ENCODE measurements around the gene MRPL41. TPM values are rescaled to one million over a fixed set of nuclear protein-coding genes. Genes with fewer than 3 reads are reported as not detected.
"Not testable (repeated sequence)": the region's sequence is repeated elsewhere in the genome, so short reads cannot be mapped to it uniquely, and the experiment has no call there.

The MRPL41 gene
- total and polyA plus RNA-seq, 11 donors: 118 to 847 (median 196) TPM

GRCh38 chr9:137516144-137516917 is 35.3 kb upstream of the MRPL41 start:
- DNase-seq: no peak
- Histone ChIP-seq H3K27me3 (no peaks in the 10 kb centered on the region), H3K4me1 (no peaks in the 10 kb centered on the region), H3K4me3 (no peak overlapping the region), H3K27ac (no peak overlapping the region), H3K36me3 (peaks cover 0 to 8% (median 0%) of the 10 kb centered on the region in 9 donors), H3K9me3 (no peaks in the 10 kb centered on the region)
- no peak for TF ChIP-seq CTCF (IDR thresholded peaks at IDR 0.05)
- TF ChIP-seq POLR2A (IDR thresholded peaks at IDR 0.05): no peak
- ATAC-seq: no peak
- 81 to 93% (median 87%) methylated on average over 8 to 10 of the region's 10 CpGs for WGBS, 4 donors
- intact Hi-C loops (cut with DNase I): no loop called here

DNA sequence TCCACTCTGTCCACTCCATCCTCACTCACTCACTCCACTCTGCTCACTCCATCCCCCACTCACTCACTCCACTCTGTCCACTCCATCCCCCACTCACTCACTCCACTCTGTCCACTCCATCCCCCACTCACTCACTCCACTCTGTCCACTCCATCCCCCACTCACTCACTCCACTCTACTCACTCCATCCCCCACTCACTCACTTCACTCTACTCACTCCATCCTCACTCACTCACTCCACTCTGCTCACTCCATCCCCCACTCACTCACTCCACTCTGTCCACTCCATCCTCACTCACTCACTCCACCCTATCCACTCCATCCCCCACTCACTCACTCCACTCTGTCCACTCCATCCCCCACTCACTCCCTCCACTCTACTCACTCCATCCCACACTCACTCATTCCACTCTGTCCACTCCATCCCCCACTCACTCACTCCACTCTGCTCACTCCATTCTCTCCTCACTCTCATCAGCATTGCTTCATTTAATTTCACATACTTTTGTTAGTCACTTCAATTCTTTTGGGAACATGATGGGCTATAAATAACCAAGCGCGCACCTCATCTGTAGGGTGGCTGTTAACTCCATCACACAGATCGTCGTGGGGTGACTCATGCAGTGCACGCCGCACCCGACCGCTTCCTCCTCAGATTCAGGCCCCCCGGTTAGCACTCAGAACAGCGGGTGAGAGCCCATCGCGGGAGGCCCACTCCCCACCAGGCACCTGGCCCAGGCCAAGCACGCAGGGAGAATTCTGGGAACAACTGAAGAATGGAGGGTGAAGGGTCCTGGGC is 32.8 kb upstream of the MRPL41 start:
- 87 to 97% (median 90%) methylated on average over 13 of the region's 13 CpGs for WGBS, 4 donors
- H3K36me3 ChIP-seq; H3K4me1 ChIP-seq; H3K27ac ChIP-seq; H3K27me3 ChIP-seq; H3K9me3 ChIP-seq; DNase-seq; H3K4me3 ChIP-seq; ATAC-seq; intact Hi-C loops (cut with DNase I): not testable (repeated sequence)

- no peaks in the 10 kb centered on the region for H3K9me3 ChIP-seq
- H3K4me3 ChIP-seq: no peak overlapping the region
- no peak for TF ChIP-seq CTCF (IDR thresholded peaks at IDR 0.05)
- no peak for TF ChIP-seq POLR2A (IDR thresholded peaks at IDR 0.05)
- H3K4me1 ChIP-seq: no peaks in the 10 kb centered on the region
- no peak for ATAC-seq
- no peaks in the 10 kb centered on the region for H3K27me3 ChIP-seq
- no peak overlapping the region for H3K27ac ChIP-seq
- no peak for DNase-seq
- intact Hi-C loops (cut with DNase I): no loop called here
- peaks cover 0 to 8% (median 0%) of the 10 kb centered on the region in 9 donors for H3K36me3 ChIP-seq
- 87 to 91% (median 90%) methylated on average over 10 of the region's 10 CpGs for WGBS, 4 donors
Measured at GRCh38 chr9:137519553-137519952, 32.1 kb upstream of the MRPL41 start.

DNA sequence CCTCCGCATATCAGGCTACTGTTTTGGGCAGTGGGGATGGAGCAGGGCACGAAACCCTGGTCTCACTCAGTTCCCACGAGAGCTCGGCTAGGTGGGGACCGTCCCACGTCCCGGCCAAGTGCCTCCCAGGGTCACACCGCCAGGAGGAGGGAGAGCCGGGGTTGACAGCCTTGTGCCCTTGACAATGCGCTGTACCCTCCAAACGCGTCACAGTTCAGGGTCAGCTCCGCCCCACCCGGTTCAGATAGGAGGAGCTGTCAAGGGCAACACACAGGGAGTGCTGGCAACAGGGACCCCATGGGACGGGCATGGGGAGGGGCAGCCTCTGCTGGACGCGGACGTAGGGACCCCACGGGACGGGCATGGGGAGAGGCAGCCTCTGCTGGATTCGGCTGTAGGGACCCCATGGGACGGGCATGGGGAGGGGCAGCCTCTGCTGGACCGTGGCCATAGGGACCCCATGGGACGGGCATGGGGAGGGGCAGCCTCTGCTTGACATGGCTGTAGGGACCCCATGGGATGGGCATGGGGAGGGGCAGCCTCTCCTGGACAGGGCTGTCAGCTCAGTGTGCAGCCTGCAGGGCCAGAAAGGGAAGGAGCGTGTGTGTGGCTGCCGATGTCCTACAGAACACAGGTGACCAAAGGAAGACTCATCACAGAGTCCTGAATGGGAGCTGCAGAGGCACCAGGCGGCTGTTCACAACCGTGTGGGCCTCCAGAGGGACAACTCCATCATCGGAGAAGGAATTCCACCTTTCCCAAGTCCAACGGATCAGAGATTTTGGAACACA is 30.9 kb upstream of the MRPL41 start:
- TF ChIP-seq CTCF (IDR thresholded peaks at IDR 0.05) (no peak), POLR2A (IDR thresholded peaks at IDR 0.05) (no peak)
- WGBS, 4 donors: 84 to 89% (median 88%) methylated on average over 15 to 30 of the region's 30 CpGs
- ATAC-seq (no peak), DNase-seq (no peak)
- no peaks in the 10 kb centered on the region for H3K4me1 ChIP-seq
- H3K27me3 ChIP-seq: no peaks in the 10 kb centered on the region
- H3K9me3 ChIP-seq: no peaks in the 10 kb centered on the region
- intact Hi-C loops (cut with DNase I): loop anchor here in 5 of 10 donors (5.0 to 10.0 kb wide), 5 partner anchors 96 to 236 kb away; partner anchors contain the start of genes EXD3 (in 3 of the 5) and NOXA1 (in 3 of the 5)
- H3K36me3 ChIP-seq: peaks cover 0 to 8% (median 0%) of the 10 kb centered on the region in 9 donors
- H3K27ac ChIP-seq: no peak overlapping the region
- no peak overlapping the region for H3K4me3 ChIP-seq
